Activated T-cell treated with anti-CD3 and anti-CD28 coated beads for 24 hours (primary cell): ENCODE results near the gene HECTD4.
"Not testable (repeated sequence)": the region's sequence is repeated elsewhere in the genome, so short reads cannot be mapped to it uniquely, and the experiment has no call there.

ENCODE experiments used
- DNase-seq: peaks from one replicate; pipeline ENCODE4 v3.0.0-alpha.2; 2020; ENCODE audit warnings: low read depth

The HECTD4 gene

DNA sequence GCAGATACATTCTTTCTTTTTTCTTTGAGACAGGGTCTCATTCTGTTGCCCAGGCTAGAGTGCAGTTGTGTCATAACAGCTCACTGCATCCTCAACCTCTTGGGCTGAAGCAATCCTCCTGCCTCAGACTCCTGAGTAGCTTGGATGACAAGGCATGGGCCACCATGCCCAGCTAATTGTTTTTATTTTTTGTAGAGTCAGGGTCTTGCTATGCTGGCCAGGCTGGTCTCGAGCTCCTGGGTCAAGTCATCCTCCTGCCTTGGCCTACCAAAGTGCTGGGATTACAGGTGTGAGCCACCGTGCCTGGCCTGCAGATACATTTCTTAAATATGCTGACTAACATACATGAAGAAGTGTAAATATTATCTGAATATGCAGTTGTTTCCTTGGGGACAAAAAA is 115.8 kb downstream of the HECTD4 start:
- DNase-seq = no peak

DNA sequence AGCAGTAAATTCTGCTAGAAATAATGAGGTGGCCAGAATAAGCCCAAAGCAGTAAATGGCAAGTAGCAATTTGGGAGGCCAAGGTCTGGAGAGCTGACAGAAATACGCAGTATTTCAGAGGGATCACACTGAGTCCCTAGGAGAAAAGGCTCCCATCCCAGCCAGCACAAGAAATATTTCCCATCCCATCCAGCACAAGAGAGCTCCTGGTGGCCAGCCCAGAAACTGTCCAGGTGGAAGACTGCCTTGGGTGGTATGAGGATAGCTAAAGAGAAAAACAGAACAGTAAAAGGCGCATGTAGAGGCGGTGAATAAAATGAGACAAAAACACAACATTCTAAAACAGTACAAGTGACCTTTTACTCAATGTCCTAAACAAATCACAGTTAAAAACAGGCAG is 120.7 kb downstream of the HECTD4 start:
- no peak for DNase-seq

DNA sequence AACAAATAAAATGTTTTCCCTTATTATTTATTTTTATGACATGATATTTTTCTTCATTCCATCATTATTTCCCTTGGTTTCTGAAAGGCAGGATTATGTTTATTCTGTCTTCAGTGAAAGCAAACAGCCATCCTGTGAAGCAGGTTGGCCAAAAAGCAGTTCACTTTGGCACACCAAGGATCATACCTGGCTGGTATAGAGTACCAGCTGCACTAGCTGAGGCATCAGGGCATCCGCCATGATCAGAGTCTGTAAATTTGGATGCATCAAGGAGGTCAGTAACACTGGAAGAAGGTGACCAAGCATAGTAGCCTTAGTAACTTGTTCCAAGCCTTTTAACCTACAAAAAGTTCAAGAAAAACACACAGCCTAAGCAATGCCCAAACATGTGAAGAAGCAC is 123.3 kb downstream of the HECTD4 start:
- DNase-seq = no peak

DNA sequence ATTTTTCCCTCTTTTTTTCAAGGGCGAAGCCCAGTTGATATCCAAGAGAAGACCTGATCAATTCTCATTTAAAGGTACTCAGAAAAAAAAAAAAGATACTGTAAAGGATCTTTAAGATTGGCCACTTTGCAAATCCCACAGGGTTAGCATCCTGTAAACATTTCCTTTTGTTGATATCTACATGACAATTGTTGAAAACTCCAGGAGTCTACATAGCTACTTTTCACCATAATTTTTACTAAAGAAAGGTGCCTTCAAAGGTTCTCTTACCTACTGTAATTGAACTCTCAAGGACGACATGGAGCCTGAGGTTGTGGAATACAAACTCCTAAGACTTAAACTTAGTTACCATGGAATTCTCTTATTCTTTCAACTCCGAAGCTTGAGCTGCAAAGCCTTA is 125.5 kb downstream of the HECTD4 start:
- DNase-seq = no peak

DNA sequence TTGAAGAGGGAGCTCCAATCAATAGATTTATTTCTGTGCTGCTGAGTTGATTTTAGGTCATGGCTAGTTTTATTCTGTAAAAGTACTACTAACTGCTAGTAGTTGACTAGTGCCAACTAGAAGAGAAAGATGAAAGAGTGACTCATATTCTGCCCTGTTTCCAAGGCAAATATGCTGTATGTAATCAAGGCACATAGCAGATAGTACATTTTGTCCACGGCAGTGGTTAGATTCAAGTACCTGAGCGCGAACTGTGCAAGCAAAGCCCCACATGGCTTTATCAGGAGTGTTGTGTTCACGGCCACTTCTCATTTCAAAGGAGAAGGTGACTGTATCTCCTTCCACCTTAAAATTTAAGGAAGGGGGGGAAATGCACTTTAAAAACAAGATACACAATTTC is 130.0 kb downstream of the HECTD4 start:
- DNase-seq = no peak

DNA sequence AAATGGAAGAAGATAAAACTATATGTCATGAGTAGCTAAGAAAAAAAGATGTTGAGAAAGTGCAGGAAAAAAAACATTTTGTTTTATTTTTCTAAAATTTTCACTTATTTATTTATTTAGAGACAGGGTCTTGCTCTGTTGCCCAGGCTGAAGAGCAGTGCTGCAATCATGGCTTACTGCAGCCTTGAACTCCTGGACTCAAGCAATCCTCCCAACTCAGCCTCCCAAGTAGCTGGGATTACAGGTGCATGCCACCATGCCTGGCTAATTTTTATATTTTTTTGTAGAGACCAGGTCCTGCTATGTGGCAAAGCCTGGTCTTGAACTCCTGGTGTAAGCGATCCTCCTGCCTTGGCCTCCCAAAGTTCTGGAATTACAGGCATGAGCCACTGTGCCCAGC is 137.3 kb downstream of the HECTD4 start:
- DNase-seq = not testable (repeated sequence)

DNA sequence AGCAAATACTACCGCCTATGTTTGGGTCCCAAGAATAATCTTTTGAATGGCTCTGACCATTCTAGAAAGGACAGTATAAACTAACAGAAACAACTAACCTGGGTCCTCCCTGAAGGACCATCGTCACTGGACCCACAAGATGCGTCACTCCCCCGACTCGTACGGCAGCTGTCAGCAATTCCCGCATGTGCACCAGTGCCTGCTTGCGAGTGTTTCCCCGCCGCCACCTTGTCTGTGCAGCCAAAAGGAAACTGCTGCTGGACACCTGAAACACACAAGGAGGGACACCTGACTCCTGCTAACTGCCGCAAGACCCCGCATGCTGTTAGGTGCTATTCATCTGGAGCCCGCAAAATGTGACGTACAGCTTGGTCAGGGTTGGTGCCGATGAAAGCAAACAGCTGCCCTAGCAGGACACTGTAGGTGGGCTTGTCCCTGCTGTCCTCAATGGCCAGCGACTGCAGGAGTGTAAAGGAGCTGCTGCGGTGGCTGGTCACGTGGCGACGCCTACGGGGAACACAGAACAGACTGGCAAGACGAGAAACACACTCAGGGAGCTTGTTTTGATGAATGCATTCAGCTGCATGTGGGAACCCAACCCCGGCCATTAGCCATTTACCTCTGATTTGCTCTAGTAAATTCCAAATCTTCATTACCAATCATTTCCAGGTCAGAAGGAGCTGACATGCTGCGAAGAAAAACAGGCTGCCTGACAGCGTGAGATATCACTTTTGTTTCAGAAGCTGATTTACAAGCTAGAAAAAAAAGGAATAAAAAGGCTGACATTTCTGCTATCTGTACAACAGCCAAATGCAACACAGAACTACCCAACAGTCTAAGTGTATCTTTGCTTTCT is 138.7 kb downstream of the HECTD4 start:
- no peak for DNase-seq

DNA sequence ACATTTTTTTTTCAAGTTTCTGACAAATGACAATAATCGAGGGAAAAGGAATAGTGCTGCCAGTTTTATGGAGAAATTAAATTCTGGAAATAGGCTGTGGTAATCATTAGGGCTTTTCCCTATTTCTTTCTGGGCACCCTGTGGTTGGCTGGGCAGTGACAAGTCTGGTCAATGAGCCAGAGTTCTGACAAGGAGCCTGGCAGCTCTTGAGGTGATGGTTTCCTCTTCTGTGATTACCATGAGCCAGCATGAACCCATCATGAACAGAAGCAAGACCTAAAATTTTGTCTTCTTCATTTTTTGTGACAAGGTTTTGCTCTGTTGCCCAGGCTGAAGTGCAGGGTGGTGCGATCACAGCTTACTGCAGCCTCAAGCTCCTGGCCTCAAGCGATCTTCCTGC is 141.1 kb downstream of the HECTD4 start:
- DNase-seq = no peak

DNA sequence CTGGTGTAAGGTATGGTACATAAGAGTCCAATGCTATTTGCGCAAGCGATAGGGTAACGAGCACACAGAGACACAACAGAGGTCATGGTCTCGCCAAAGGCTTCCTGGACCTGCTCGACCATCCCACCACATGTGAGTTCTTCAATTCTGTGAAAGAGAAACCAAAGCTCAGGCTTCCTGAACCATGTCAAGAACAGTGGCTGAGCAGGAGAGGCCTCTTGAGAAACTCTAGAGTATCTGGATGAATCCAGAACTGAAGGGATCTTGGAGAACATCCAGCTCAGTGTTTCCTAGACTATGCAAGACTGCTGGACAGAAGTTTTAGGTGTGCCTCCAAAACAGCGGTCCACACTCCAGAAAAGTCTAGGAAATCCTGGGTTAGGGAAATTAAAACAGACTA is 142.3 kb downstream of the HECTD4 start:
- DNase-seq = no peak

DNA sequence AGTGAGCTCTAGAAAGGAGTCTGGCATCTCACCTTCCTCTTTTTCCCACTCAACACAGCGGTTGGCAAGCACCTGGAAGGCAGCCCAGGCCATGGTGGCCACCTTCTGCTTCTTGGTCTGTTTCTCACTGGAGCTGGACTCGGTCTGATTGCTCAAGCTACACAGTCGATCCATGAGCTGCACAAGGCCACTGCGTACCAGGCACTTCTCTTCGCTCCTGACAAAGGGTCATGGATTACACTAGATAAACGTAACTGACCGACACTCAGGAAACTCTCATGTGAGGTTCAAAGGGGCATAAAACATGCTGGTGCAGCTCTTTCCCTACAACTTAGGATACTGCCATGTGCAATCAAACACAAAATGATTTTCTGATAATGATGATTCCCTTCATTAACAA is 143.2 kb downstream of the HECTD4 start:
- DNase-seq = no peak

DNA sequence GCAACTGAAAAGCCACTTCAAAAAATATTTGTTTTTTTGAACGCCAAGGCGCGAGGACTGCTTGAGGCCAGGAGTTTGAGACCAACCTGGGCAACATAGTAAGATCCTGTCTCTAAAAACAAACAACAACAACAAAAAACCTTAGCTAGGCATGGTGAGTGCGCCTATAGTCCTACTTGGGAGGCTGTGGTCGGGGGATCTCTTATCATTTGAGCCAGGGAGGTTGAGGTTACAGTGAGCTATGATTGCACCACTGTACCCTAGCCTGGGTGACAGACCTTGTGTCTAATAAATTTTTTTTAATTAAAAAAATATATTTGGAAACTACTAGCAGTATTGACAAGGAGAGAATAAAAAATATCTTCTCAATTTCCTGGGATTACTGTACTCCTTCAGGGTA is 143.8 kb downstream of the HECTD4 start:
- DNase-seq = no peak

DNA sequence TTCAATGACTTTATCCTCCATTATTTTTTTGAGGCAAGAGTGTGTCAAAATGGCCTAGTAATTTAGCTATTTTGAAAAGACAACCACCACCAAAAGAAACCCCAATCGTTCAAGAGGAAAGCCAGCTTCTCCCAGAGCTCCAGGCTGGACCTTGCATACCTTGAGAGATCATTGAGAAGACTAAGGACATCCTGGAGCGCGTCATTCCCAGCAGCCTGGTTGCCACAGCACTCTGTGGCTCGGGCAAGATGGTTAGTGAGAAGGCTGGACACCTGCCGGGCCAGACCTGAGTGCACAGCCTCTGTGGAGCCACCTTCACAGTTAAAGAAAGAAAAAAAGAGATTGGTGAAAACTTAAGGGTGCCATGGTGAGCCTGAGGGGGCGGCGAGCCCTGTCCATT is 145.4 kb downstream of the HECTD4 start:
- no peak for DNase-seq

DNA sequence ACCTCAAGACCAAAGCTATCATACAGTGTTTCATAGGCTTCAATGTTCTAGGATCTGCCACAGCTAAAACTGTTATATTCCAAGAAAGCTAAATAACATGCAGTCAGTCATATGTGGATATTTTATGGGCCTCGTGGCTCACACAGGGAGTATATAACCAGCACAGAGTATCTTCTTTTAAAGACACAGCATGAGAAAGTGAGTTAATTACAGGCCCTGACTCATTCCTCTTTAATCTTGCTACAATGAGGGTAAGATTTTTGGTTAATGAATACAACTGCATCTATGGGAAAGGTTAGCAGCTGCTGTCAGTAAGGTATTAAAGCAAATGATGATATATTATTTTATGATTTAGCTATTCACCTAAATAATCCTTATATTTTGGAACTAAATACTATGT is 145.8 kb downstream of the HECTD4 start:
- DNase-seq = no peak

DNA sequence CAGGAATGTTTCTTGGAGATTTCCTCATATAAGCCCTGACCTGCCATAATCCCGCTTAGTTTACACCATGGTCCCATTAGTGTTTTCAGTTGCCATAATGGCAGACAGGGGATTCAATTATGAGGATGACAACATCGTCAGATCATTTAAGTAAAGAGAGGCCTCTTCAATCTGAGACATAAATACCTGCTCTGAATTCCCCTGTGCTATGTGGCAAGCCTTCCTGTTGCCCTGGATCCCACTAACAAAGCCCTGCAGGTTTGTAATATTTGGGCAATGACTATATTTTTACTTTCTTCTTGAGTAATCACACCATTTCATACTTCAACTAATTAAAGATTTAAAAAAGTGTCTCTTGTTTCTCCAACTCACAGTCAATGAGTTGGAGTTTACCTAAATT is 147.9 kb downstream of the HECTD4 start:
- no peak for DNase-seq

DNA sequence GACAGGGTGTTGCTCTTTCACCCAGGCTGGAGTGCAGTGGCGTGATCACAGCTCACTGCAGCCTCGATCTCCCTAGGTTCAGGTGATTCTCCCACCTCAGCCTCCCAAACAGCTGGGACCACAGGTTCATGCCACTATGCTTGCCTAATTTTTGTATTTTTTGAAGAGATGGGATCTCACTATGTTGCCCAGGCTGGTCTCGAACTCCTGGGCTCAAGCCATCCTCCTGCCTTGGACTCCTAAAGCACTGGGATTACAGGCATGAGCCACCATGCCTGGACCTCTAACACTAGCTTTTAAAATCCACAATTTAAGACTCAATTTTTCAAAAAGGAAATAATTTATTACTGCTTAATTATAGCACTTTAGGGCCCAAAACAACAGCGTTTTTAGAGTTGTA is 149.0 kb downstream of the HECTD4 start:
- DNase-seq = no peak

DNA sequence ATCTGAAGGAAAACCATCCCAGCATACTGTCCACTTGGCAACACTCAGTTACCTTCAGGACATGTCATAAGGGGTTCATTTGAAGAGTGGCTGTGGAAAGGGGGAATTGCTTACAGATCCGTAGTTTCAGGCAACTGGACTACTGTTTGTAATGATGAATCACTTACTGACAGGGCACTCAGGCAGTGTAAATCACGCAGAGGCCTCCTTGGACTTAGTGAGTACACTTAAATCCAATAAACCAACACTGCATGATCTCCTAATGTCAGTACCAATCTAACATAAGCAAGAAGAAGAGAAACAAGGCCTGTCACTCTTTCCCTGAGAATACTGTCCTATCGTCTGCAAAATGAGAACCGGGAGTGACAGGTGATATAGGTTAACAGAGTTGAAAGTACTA is 152.1 kb downstream of the HECTD4 start:
- DNase-seq = no peak

DNA sequence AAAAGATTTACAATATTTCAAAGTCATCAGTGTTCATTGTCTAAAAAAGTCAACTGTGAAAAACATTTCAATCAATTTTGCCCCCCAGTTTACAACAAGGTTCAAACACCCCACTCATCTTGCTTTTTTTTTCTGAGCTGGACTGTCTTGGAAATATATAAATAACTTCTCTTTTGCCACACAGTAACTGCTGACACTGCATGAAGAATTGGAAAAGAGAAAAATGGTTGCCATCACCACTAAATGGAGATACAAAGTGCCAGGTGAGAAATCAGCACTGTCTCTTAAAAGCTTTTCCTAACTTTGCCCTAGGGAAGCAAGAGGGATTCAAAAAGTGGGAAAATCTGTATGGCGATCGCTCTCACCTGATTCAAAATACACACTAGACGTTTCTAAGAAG is 155.5 kb downstream of the HECTD4 start:
- no peak for DNase-seq

DNA sequence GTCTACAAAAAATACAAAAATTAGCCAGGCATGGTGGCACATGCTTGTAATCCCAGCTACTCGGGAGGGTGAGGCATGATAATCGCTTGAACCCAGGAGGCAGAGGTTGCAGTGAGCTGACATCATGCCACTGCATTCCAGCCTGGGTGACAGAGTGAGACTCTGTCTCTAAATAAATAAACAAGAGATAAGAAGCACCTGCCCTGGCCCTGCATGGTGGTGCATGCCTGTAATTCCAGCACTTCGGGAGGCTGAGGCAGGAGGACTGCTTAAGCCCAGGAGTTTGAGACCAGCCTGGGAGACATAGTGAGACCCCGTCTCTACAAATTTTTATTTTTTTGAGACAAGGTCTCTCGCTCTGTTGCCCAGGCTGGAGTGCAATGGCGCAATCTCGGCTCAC is 161.6 kb downstream of the HECTD4 start:
- not testable (repeated sequence) for DNase-seq

DNA sequence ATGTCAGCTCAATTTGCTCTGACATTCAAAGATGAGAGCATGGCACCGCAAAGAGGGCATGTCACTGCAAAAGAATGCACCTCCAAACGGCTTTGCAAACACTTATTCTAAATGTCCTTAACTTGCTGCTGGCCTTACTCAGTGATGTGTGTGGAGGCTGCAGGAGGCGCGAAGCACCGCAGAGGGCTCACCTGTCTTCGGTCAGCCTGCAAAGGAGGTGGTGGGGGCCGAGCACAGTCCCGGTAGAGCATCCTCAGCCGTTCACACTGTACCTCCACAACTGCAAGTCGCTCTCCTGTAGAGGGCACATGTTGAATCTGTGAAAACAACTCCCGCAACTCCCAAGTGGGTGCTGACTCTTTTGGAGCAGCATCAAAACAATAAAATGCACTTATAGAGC is 163.0 kb downstream of the HECTD4 start:
- no peak for DNase-seq

DNA sequence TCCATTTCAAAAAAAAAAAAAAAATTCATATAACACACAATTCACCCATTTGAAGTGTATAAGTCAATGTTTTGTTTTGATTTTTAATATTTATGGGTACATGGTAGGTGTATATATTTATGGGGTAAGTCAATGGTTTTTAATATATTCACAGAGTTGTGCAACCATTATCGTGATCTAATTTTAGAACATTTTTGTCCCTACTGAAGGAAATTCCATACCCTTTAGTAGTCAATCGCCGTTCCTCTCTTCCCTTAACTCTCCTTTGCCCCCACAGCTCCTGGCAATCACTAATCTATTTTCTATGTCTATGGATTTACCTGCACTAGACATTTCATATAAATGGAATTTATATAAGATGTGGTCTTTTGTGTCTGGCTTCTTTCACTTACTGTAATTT is 164.1 kb downstream of the HECTD4 start:
- DNase-seq = no peak

DNA sequence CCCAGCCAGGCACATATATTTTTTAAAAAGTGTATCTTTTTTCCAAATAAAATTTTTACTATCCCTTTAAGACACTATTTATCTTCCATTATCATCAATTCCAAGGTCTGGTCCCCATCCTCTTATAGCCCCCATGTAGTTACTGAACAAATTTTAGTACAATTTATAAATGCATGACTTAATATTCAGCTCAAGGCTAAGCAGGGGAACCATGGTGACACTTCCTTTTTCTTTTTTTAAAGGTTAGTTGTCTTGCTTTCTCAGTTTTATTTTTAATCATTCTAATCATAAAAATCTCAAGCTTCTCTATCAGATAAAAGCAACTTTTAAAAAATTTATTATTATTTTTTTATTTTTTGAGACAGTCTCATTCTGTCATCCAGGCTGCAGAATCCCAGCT is 164.6 kb downstream of the HECTD4 start:
- no peak for DNase-seq

DNA sequence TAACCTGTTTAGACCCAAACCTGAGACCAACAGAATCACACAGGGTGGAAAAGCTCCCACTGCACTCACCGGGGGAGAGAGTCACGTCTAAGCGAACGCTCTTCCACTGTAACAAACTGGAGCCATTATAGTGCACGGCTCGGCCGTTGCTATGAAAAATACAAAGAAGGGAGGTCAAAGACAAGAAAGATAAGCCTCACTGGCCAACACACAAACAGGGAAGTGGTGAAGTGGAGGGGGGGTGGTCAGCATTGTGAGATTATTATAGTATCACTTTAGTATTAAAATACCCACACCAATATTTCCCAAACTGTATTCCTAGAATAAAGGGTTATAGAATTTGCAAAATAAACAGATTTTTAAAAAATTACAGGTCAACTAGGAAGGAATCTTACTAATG is 166.0 kb downstream of the HECTD4 start:
- no peak for DNase-seq

DNA sequence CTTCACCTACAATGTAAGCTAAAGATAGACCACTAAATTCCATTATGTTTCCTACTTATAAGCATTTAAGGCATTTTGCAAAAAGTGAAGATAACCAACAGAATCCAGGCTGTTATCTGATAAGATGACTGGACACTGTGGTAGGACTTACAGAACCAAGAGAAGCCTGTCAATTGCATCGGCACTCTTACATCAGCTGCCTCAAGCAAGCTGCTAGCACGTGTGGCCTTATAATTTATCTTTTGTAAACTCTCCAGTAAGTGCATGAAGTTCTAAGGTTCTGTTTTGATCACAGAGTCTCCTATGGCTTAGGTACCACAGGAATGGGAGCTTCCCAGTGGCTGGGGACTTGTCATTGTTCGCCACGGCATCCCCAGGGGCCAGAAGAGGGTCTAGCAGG is 168.2 kb downstream of the HECTD4 start:
- no peak for DNase-seq

DNA sequence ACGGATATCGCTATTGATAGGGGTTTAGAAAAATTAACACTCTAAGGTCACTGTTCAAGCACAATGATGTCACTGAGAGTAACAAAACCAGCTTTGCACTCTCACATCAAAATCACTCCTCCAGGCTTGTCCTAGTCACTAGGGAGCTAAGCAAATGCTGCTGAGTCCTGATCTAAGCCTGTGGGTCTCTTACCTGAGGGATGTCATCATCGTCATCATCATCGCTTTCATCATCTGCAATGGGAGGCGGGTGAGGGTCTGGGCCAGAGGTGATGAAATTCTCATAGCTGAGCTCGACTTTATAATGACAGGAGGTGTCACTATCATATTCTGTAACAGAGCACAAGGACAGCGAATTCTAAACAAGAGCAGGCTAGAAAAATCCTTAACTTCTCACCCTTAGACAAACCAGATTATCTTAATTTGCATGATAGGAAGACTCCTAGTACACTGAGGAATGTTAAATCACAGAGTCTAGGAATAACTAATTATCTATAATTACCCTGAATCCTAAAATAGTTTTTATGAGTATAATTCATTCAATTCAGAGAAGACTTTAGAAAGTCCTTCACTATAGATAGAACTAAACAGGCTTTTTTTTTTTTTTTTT is 173.8 kb downstream of the HECTD4 start:
- DNase-seq = no peak
